HL-60/S4 (cell line): ENCODE data around the gene PITX1.
"Not testable (repeated sequence)": the region's sequence is repeated elsewhere in the genome, so short reads cannot be mapped to it uniquely, and the experiment has no call there.

Source experiments
- in situ Hi-C: fragments of 300-500 bp; cut with MboI; formaldehyde crosslinking; loops from 2 replicates; pipeline ENCODE4 v1.14.3; 2022; ENCODE audit warnings: low sequenced_read_pairs

PITX1 gene

GRCh38 chr5:135033901-135034235 is at the start of gene PITX1:
TSS of gene PITX1 (minus strand) at chr5:135034228. CDS start at chr5:135033881, 347 bp downstream.
- in situ Hi-C loops: no loop called here

- in situ Hi-C loops: not testable (repeated sequence)
Observed at GRCh38 chr5:135083334-135083733, 49.3 kb upstream of the PITX1 start.

- in situ Hi-C loops: no loop called here
Observed at GRCh38 chr5:135081240-135081639, 47.2 kb upstream of the PITX1 start.

- in situ Hi-C loops: no loop called here
Observed at GRCh38 chr5:135079760-135080159, 45.7 kb upstream of the PITX1 start.

- in situ Hi-C loops: no loop called here
Observed at GRCh38 chr5:135079099-135079681, 45.2 kb upstream of the PITX1 start.

- in situ Hi-C loops: no loop called here
Observed at GRCh38 chr5:135076801-135077200, 42.8 kb upstream of the PITX1 start.

- in situ Hi-C loops: no loop called here
Observed at GRCh38 chr5:135076051-135076491, 42.0 kb upstream of the PITX1 start.

- in situ Hi-C loops: no loop called here
Observed at GRCh38 chr5:135075621-135076020, 41.6 kb upstream of the PITX1 start.

- in situ Hi-C loops: no loop called here
Observed at GRCh38 chr5:135073761-135074345, 39.8 kb upstream of the PITX1 start.

- in situ Hi-C loops: no loop called here
Observed at GRCh38 chr5:135072387-135073281, 38.6 kb upstream of the PITX1 start.

GRCh38 chr5:135071311-135071710 is 37.3 kb upstream of the PITX1 start:
- in situ Hi-C loops: no loop called here

- in situ Hi-C loops: no loop called here
Observed at GRCh38 chr5:135069895-135070657, 36.0 kb upstream of the PITX1 start.

- in situ Hi-C loops: no loop called here
Observed at GRCh38 chr5:135069016-135069770, 35.2 kb upstream of the PITX1 start.

GRCh38 chr5:135067587-135067986 is 33.6 kb upstream of the PITX1 start:
- in situ Hi-C loops: no loop called here

- in situ Hi-C loops: no loop called here
Observed at GRCh38 chr5:135066781-135067180, 32.8 kb upstream of the PITX1 start.

- in situ Hi-C loops: no loop called here
Observed at GRCh38 chr5:135065306-135066265, 31.6 kb upstream of the PITX1 start.

- in situ Hi-C loops: no loop called here
Observed at GRCh38 chr5:135064235-135064570, 30.2 kb upstream of the PITX1 start.

GRCh38 chr5:135063511-135064234 is 29.6 kb upstream of the PITX1 start:
- in situ Hi-C loops: no loop called here

- in situ Hi-C loops: no loop called here
Observed at GRCh38 chr5:135063056-135063445, 29.0 kb upstream of the PITX1 start.
